K562 (cell line): ENCODE data around the gene YY1AP1. TPM values are rescaled to one million over a fixed set of nuclear protein-coding genes. Genes with fewer than 3 reads are reported as not detected.

Experiments
- ATAC-seq: fragments of 200-7000 bp; cut with Tn5 transposase; 3 replicates; pipeline ENCODE4 v1.9.1; 2020; ENCODE audit warnings: moderate library complexity
- BruUV-seq: library from RNA; stranded (reverse); fragments of 400-500 nt; replicated peaks from 2 replicates; lab custom pipeline; 2021; lab: Mats Ljungman, UMichigan
- CTCF ChIA-PET: fragments of 300-600 bp; formaldehyde crosslinking; extraction: SDS; loops from one replicate; lab custom pipeline; 2021; ENCODE audit warnings: low intra/inter-chr PET ratio; lab: Yijun Ruan, JAX
- POLR2A ChIA-PET: fragments of 300-600, 350-650 bp; sonication (Branson Sonifier 250); formaldehyde crosslinking; extraction: SDS; loops from one replicate; lab custom pipeline; 2021; ENCODE audit warnings: antibody characterized with exemption, inconsistent platforms; lab: Yijun Ruan, JAX
- DNase-seq, 4 experiments: peaks; one replicate each; pipeline versions ENCODE4 v3.0.0 to v3.0.0-alpha.2; 2011 to 2018; ENCODE audit warnings: low spot score in 3 of 4, mixed read lengths in 3 of 4; ENCODE audit errors: extremely low read depth in 1 of 4
- FAIRE-seq: peaks from 2 replicates; lab custom pipeline; 2011; peaks lifted over from hg19 to GRCh38; lab: Jason Lieb, UNC
- H2AFZ ChIP-seq: 2 replicates; pipeline ENCODE4 v1.6.0; 2011; ENCODE audit warnings: low read depth, low read length, control low read depth, inconsistent platforms
- H3K27ac ChIP-seq: fragments of 200-600 bp; 3 replicates; pipeline ENCODE4 v1.8.0; 2011; ENCODE audit warnings: low read depth, mild to moderate bottlenecking, control low read depth, inconsistent platforms, low read length, moderate library complexity, mixed read lengths; ENCODE audit errors: extremely low read depth
- H3K27me3 ChIP-seq, 2 experiments: fragments of 300-600 bp in 1 of 2; 2 replicates in 1 of 2; 3 replicates in 1 of 2; pipeline versions ENCODE4 v1.6.0 to v1.8.0; 2011; ENCODE audit warnings: inconsistent platforms in 2 of 2, low read length in 2 of 2, mild to moderate bottlenecking in 1 of 2, mixed read lengths in 1 of 2, moderate library complexity in 1 of 2; ENCODE audit not compliant: control insufficient read depth in 2 of 2, insufficient read depth in 2 of 2
- H3K36me3 ChIP-seq: fragments of 300-600 bp; 3 replicates; pipeline ENCODE4 v1.8.0; 2011; ENCODE audit warnings: mild to moderate bottlenecking, low read length, inconsistent platforms; ENCODE audit not compliant: control insufficient read depth, insufficient read depth
- H3K4me1 ChIP-seq, 2 experiments: fragments of 200-600 bp in 1 of 2; replicated peaks in 1 of 2; 2 replicates in 1 of 2; 3 replicates in 1 of 2; pipeline versions ENCODE4 v1.5.1 to v1.8.0; 2011; ENCODE audit warnings: inconsistent platforms in 2 of 2, low read length in 2 of 2, mild to moderate bottlenecking in 1 of 2, mixed read lengths in 1 of 2, moderate library complexity in 1 of 2; ENCODE audit not compliant: control insufficient read depth in 2 of 2, insufficient read depth in 2 of 2
- H3K4me2 ChIP-seq: 2 replicates; pipeline ENCODE4 v1.6.1; 2011; ENCODE audit warnings: low read length, control low read depth, inconsistent platforms, mixed read lengths; ENCODE audit not compliant: insufficient read depth
- H3K4me3 ChIP-seq: fragments of 200-600 bp; sonication (generic), shearing (Covaris generic); 2 replicates; pipeline ENCODE4 v1.5.1; 2016; ENCODE audit warnings: control low read depth, inconsistent platforms
- H3K79me2 ChIP-seq: fragments of 200-600 bp; 3 replicates; pipeline ENCODE4 v1.8.0; 2011; ENCODE audit warnings: low read length, inconsistent platforms; ENCODE audit not compliant: control insufficient read depth, insufficient read depth
- H3K9ac ChIP-seq, 2 experiments: 2 replicates each; pipeline versions ENCODE4 v1.6.0 to v1.6.1; 2011; ENCODE audit warnings: low read depth in 2 of 2, low read length in 2 of 2, control low read depth in 1 of 2, inconsistent platforms in 1 of 2, mild to moderate bottlenecking in 1 of 2, mixed read lengths in 1 of 2; ENCODE audit not compliant: insufficient read depth in 1 of 2
- H3K9me1 ChIP-seq: one replicate; pipeline ENCODE4 v1.6.0; 2011; ENCODE audit warnings: inconsistent platforms, mild to moderate bottlenecking, low read length, moderate library complexity; ENCODE audit not compliant: control insufficient read depth, insufficient read depth
- H3K9me3 ChIP-seq: replicated peaks from 2 replicates; pipeline ENCODE4 v1.5.1; 2011; ENCODE audit warnings: low read depth, low read length, inconsistent platforms; ENCODE audit not compliant: control insufficient read depth, insufficient read depth
- H4K20me1 ChIP-seq: replicated peaks from 2 replicates; pipeline ENCODE4 v1.6.1; 2011; ENCODE audit warnings: low read length, inconsistent platforms, mixed read lengths; ENCODE audit not compliant: control insufficient read depth, insufficient read depth
- ATF4 ChIP-seq: fragments of 450-650 bp; formaldehyde crosslinking; IDR thresholded peaks from 2 replicates; pipeline ENCODE4 v1.4.0; 2022; ENCODE audit warnings: mild to moderate bottlenecking, moderate library complexity
- FOXJ2 ChIP-seq: fragments of 200-800 bp; sonication (Bioruptor generic); IDR thresholded peaks from 2 replicates; pipeline ENCODE4 v1.6.1; 2016; ENCODE audit warnings: missing genetic modification characterization, missing compliant biosample characterization
- HDAC8 ChIP-seq: fragments of 450-650 bp; IDR thresholded peaks from 2 replicates; pipeline ENCODE4 v1.6.1; 2016; ENCODE audit warnings: mild to moderate bottlenecking, missing genetic modification characterization, moderate library complexity, missing compliant biosample characterization
- KLF16 ChIP-seq: IDR thresholded peaks from 2 replicates; pipeline ENCODE4 v1.6.1; 2016; ENCODE audit warnings: antibody characterized with exemption
- PBX2 ChIP-seq, 2 experiments: IDR thresholded peaks in 1 of 2; conservative IDR thresholded peaks in 1 of 2; 2 replicates each; pipeline ENCODE4 v1.6.1; 2016; ENCODE audit warnings: low read depth in 2 of 2, mild to moderate bottlenecking in 1 of 2, missing compliant biosample characterization in 1 of 2, missing genetic modification characterization in 1 of 2, moderate library complexity in 1 of 2
- THRB ChIP-seq: fragments of 450-650 bp; formaldehyde crosslinking; conservative IDR thresholded peaks from 2 replicates; pipeline ENCODE4 v1.4.0; 2022; ENCODE audit warnings: mild to moderate bottlenecking, missing genetic modification characterization
- USF1 ChIP-seq: sonication (generic); formaldehyde crosslinking; IDR thresholded peaks from 2 replicates; pipeline ENCODE4 v1.9.0; 2022; ENCODE audit warnings: mild to moderate bottlenecking, missing genetic modification reagents
- ZFPM2 ChIP-seq: fragments of 250-450 bp; sonication (Bioruptor Pico); IDR thresholded peaks from 2 replicates; pipeline ENCODE4 v1.5.1; 2022; ENCODE audit warnings: mild to moderate bottlenecking
- ZNF184 ChIP-seq: sonication (generic); formaldehyde crosslinking; IDR thresholded peaks from 2 replicates; pipeline ENCODE4 v1.5.0; 2020; ENCODE audit warnings: missing genetic modification reagents
- ZNF408 ChIP-seq: fragments of 250-450 bp; sonication (Bioruptor Pico); IDR thresholded peaks from 2 replicates; pipeline ENCODE4 v1.4.0; 2020; ENCODE audit warnings: low read depth, mild to moderate bottlenecking, moderate library complexity
- WGBS: fragments of 100-300 bp; shearing (Covaris generic); methylation state at CpG from one replicate; pipeline ENCODE4 v1.1.6; 2016; ENCODE audit warnings: low coverage, mixed read lengths; ENCODE audit not compliant: insufficient coverage; ENCODE audit errors: missing lambda C conversion rate; 5-methylcytosine and 5-hydroxymethylcytosine counted together
- in situ Hi-C: fragments of 300-500 bp; cut with MboI; formaldehyde crosslinking; loops from 4 replicates; pipeline ENCODE4 v1.15.0; 2018; ENCODE audit warnings: inconsistent platforms, mixed read lengths
- intact Hi-C: fragments of 100-400 bp; cut with micrococcal nuclease; formaldehyde crosslinking; loops from 2 replicates; pipeline ENCODE4 v1.14.2; 2022
- polyA plus RNA-seq, 8 experiments: library from polyadenylated mRNA; depleted of rRNA in 4 of 8; stranded (reverse) in 5 of 8; unstranded in 3 of 8; fragments of >200 nt; fragmentation: Nextera tagmentation in 2 of 8; fragmentation: Illumina TruSeq in 1 of 8; extraction: Ambion mirVana in 2 of 8; extraction: Trizol in 1 of 8; gene quantifications; 2 replicates each; pipeline versions ENCODE4 v1.2.1 to v1.2.3, GENCODE V29; 2011 to 2014; ENCODE audit warnings: inconsistent platforms in 1 of 8, missing spikeins in 1 of 8
- total RNA-seq, 7 experiments: library from RNA; depleted of rRNA in 6 of 7; stranded (reverse); fragments of >200 nt in 6 of 7; fragmentation: Illumina TruSeq in 2 of 7; extraction: Trizol in 2 of 7; gene quantifications; 2 replicates each; pipeline versions ENCODE4 v1.2.1 to v1.2.3, GENCODE V29; 2011 to 2021; ENCODE audit warnings: low replicate concordance in 1 of 7

YY1AP1 gene
- total and polyA plus RNA-seq, 9 of the 15 experiments (the other 6 are each of a cell fraction or from before 2014, with no cell fraction given): 18.4 to 90.7 (median 42.9) TPM

- TF ChIP-seq ATF4 (CRISPR knock-in tag): no peak
- TF ChIP-seq PBX2 (CRISPR knock-in tag; IDR thresholded peaks at IDR 0.05; ENCODE audit: low read depth): no peak
- no peak for TF ChIP-seq PBX2 (tag; conservative IDR thresholded peaks at IDR 0.05; ENCODE audit: low read depth)
- no peak for TF ChIP-seq USF1
- no peak for TF ChIP-seq ZNF184 (CRISPR knock-in tag)
- no peak for TF ChIP-seq THRB (CRISPR knock-in tag)
- TF ChIP-seq KLF16: no peak
- TF ChIP-seq FOXJ2 (tag): no peak
- TF ChIP-seq HDAC8 (tag): no peak
- no peak for TF ChIP-seq ZFPM2
- TF ChIP-seq ZNF408: no peak
- 30% methylated on average over 3 of the region's 3 CpGs for whole genome bisulfite sequencing
- ATAC-seq: no peak
- H3K4me3 ChIP-seq: no peak overlapping the region
- H3K36me3 ChIP-seq: no peaks in the 10 kb centered on the region
- no peaks in the 10 kb centered on the region for H3K9me1 ChIP-seq
- no peak overlapping the region for H3K4me2 ChIP-seq
- ChIA-PET CTCF (no interaction called here), POLR2A (no interaction called here)
- no peaks in the 10 kb centered on the region; a peak in 2 of 5 replicates for H3K4me1 ChIP-seq
- H4K20me1 ChIP-seq: no peaks in the 10 kb centered on the region
- no peaks in the 10 kb centered on the region; the same call in 1 of the 2 replicates for H3K9me3 ChIP-seq
- H2AFZ ChIP-seq: no peak overlapping the region
- intact Hi-C loops: no loop called here
- no peak for DNase-seq
- H3K9ac ChIP-seq: no peak overlapping the region
- no TSS peak for BruUV-seq
- in situ Hi-C loops: no loop called here
- H3K27me3 ChIP-seq: peaks cover 4 to 7% of the 10 kb centered on the region in 2 experiments; a peak in 3 of 5 replicates
- no peak for FAIRE-seq
- H3K27ac ChIP-seq: no peak overlapping the region
- H3K79me2 ChIP-seq: no peaks in the 10 kb centered on the region
Observed at GRCh38 chr1:155652951-155653350, 35.6 kb downstream of the YY1AP1 start.
